GM21526 (cell line): Measurements from ENCODE around the gene CTSW.
A peak's percentile ranks its signal among the peaks of the same experiment; 100 is the strongest.

Source experiments
- ATAC-seq: cut with Tn5 transposase; IDR thresholded peaks from one replicate; pipeline ENCODE4 v1.9.1; 2021; ENCODE audit warnings: moderate library complexity; ENCODE audit not compliant: unreplicated experiment, low FRiP score

The CTSW gene

DNA sequence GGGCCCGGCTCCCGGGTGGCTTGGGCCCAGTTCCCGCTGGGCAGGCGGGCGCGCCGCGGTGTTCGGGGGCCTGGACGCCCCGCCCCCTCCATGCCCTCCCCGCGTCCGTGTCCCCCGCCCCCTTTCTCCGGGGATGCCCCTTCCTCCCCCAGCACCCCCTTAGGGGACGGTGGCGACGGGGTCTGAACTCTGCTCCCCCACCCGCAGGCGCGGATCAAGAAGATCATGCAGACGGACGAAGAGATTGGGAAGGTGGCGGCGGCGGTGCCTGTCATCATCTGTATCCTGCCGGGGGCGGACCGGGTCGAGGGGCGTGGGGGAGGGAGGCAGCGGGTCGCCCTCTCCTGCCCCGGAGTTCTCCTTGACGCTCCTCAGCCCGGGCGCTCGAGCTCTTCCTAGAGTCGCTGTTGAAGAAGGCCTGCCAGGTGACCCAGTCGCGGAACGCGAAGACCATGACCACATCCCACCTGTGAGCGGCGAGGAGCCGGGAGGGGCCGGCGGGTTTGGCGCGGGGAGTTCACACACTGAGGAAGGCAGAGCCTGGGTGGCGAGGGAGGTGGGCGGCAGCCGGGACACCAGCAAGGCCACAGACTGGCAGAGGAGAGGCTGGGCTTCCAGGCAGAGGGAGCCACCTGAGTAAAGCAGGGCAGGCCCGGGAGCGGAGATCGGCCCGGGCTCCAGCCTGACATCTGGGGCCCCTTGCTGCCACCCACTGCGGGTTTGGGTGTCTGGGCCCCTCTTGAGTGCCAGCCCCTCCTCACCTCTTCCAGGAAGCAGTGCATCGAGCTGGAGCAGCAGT, 40.1 kb downstream of the CTSW start:
- ATAC-seq, result peak; percentile 40

DNA sequence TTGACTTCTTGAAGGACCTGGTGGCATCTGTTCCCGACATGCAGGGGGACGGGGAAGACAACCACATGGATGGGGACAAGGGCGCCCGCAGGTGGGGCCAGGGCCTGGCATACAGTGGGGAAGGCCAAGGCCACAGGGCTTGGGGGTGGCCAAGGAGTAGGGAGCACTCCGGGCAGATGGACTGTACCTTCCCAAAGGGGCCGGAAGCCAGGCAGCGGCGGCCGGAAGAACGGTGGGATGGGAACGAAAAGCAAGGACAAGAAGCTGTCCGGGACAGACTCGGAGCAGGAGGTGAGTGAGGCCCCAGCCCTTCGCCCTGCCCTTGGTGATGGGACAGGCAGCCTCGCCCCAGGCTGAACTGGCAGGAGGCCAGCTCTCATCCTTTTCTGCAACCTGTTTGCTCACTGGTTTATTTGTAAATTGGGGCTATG, 40.8 kb downstream of the CTSW start:
- ATAC-seq, result no peak

DNA sequence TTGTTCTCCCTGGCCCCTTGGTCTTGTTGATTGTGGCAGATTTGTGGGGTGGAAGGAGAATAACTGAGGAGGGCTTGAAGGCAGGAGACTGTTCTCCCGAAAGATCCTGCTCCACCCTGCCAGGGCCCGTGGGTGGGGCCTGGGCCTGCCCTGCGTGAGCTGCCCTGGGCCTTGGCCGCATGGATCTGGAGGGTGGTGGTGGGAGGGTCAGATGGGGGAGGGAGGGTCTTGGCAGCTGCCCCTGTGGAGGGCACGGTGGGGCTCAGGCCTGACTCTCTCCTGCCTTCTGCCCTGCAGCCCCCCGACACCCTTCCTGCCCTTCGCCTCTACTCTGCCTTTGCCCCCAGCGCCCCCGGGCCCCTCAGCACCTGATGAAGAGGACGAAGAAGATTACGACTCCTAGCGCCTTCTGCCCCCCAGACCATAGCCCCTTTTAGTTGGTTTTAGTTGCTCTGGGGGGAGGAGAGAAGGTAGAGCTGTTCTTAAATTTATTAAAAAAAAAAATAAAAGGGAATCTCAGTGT, 41.5 kb downstream of the CTSW start:
- no peak for ATAC-seq

DNA sequence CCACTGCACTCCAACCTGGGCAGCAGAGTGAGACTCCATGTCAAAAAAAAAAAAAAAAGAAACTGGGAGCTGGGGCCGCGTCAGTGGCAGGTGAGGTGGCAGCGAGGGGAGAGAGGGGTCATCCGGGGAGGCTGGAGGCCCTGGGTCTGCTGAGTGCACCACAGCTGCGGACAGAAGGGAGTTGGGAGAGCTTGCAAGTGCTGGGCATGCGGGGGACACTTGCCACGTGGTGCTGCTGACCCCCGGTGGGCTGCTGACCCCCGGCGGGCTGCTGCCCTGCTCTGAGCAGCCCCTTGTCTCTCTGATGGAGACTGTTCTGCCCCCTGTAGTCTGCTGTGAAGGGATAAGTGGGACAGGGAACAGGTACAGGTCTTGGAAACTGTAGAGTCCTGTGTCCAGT, 42.2 kb downstream of the CTSW start:
- no peak for ATAC-seq

DNA sequence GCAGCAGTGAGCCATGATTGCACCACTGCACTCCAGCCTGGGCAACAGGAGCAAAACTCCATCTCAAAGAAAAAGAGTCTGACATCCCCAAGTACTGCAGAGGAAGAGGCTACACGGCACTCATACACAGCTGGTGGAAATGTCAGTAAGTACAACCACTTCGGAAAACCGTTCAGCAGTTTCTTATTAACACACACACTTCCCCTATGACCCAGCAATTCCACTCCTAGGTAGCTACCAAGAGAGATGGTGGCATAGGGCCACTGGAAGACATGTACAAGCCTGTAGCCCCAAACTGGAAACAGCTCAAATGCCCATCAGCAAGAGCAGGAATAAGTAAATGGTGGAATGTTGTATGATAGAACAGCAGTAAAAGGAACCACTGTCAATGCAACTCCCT, 42.9 kb downstream of the CTSW start:
- ATAC-seq, result no peak

DNA sequence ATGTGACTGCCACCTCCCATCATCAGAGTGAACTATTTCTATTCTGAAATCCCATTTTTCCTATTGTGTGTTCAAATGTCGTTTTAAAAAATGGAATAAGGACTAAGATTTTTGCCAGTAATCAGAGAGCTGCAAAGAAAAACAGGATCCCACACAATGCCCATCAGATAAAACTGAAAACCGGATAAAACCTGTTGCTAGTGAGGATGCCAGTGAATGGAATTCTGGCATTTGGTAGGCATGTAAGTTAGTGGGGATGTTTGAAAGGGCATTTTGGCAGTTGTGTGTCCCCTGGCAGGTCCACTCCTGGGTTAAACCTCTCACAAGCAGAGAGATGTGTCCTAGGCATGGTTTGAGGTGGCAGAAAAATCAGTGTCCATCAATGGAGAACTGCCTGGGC, 45.8 kb downstream of the CTSW start:
- no peak for ATAC-seq

DNA sequence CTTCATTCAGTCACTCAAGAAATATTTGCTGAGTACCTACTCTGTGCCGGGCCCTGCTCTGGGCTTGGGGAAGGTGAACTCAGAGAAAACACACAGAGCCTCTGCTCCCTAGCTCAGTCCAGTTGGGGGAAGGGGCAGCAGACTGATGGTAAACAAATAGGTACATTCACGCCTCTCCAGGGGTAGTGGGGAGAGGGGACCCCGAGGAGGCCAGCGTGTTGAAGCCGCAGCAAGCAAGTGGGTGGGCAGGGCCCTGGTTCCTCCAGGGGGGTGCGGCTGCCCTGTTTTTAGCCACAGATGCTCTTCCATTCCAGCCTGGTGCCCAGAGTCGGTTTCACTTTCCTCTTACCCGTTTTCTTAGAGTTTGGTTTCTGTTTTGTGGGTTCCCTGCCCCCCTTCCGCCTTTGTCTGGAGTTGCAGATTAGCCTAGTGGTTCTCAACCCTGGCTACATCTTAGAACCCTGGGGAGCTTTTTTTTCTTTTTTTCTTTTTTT, 48.3 kb downstream of the CTSW start:
- no peak for ATAC-seq

DNA sequence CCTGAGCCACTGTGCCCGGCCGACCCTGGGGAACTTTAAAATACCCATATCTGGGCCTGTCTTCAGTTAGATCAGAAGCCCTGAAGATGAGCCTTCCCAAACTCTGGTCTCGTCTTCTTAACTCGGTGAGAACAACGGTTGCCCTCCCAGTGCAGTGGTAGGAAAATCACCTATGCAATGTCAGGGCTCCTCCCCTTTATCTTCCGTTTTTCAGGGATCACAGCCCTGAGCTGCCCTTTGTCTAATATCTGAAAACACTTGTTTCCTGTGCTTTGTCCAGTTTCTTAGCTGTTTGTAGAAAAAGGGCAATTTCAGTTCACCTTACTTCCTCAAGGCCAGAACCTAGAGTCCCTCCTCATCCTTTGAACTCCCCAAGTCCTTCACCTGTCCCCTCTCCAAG, 49.0 kb downstream of the CTSW start:
- no peak for ATAC-seq

DNA sequence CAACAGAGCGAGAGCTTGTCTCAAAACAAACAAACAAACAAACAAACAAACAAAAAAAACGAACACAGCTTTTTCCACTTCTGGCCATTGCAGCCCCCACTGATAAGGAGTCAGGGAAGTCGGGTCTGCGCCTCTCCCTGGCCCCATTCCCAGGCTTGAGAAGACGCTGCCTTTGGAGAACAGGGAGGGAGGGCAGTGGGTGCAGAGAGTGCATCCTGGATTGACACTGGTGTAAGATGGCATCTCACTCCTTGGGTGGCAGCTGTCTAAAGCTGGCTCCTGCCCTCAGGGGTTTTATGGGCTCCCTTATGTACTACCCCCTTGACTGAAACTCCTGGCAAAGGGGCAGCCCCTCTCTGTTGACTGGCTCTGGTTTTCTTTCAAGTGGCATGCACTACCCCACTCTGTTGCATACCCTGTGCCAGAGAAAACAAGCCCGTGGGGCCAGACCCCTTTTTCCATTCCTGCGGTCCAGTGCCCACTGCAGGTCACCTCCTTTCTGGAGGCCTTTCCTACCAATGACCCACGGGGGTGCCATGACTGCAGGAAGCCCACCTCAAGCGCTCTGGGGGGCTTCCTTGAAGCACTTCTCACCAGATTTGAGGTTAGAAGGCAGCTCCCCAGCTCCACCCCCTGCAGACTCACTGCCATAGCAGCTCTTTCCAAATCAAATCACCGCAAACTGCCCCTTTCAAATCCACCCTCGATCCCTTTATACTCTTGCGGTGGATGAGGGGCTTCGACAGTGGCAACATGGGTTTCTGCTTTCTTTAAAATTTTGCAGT, 52.3 kb downstream of the CTSW start:
- no peak for ATAC-seq

DNA sequence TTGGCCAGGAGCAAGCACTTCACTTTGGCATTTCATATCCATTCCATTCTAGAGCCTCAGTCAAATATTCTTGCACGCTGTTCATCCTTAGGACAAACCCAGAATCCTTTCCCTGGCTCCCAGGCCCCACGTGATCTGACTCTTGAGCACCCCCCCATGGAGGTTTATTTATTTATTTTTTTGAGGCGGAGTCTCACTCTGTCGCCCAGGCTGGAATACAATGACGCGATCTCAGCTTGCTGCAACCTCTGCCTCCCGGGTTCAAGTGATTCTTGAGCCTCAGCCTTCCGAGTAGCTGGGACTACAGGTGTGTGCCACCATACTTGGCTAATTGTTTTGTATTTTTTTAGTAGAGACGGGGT, 52.9 kb downstream of the CTSW start:
- no peak for ATAC-seq
